H1 (cell line): Measurements from ENCODE around the gene SPPL2B. TPM values are rescaled to one million over a fixed set of nuclear protein-coding genes. Genes with fewer than 3 reads are reported as not detected.

Experiments used
- ATF3 ChIP-seq: IDR thresholded peaks from 2 replicates; pipeline ENCODE4 v1.6.1; 2011; ENCODE audit warnings: low read depth, mild to moderate bottlenecking, low read length; ENCODE audit not compliant: insufficient read depth
- BACH1 ChIP-seq: IDR thresholded peaks from 2 replicates; pipeline ENCODE4 v1.6.1; 2012; ENCODE audit warnings: low read length, improper control_type of control experiment
- CHD1 ChIP-seq: IDR thresholded peaks from 2 replicates; pipeline ENCODE4 v1.6.1; 2012; ENCODE audit warnings: low read depth, low read length, improper control_type of control experiment
- KDM1A ChIP-seq: fragments of 200-600, 300-600 bp; sonication (generic); IDR thresholded peaks from 2 replicates; pipeline ENCODE4 v1.7.1; 2016; ENCODE audit warnings: mild to moderate bottlenecking, low read length, borderline replicate concordance
- RFX5 ChIP-seq: IDR thresholded peaks from 2 replicates; pipeline ENCODE4 v1.6.1; 2011; ENCODE audit warnings: low read depth, low read length, improper control_type of control experiment, borderline replicate concordance
- RNF2 ChIP-seq: fragments of 200-900, 300-1000 bp; sonication (generic); IDR thresholded peaks from 2 replicates; pipeline ENCODE4 v1.7.1; 2016; ENCODE audit warnings: borderline replicate concordance, low read depth, mild to moderate bottlenecking, antibody characterized with exemption, low read length; ENCODE audit not compliant: poor library complexity, severe bottlenecking; ENCODE audit errors: missing control alignments
- RXRA ChIP-seq: IDR thresholded peaks from 2 replicates; pipeline ENCODE4 v1.6.1; 2011; ENCODE audit warnings: low read depth, mild to moderate bottlenecking, low read length, moderate library complexity; ENCODE audit not compliant: insufficient read depth
- SP1 ChIP-seq: IDR thresholded peaks from 2 replicates; pipeline ENCODE4 v1.6.1; 2011; ENCODE audit warnings: low read depth, low read length
- polyA plus RNA-seq, 7 experiments: library from polyadenylated mRNA; depleted of rRNA in 3 of 7; stranded (reverse) in 5 of 7; unstranded in 2 of 7; fragments of >200 nt in 5 of 7; fragments of 200-250 nt in 2 of 7; gene quantifications; 1 replicate in 5 of 7; 2 replicates in 1 of 7; 4 replicates in 1 of 7; pipeline versions ENCODE4 v1.2.1 to v1.2.3, GENCODE V29; 2011 to 2013; ENCODE audit warnings: missing spikeins in 2 of 7, mixed read lengths in 2 of 7
- total RNA-seq: library from RNA; stranded (reverse); fragmentation: NEBNext Ultra II Directional; extraction: Animal tissue kit (Norgen Biotek cat#: 25700); gene quantifications from 2 replicates; pipeline ENCODE4 v1.2.1, GENCODE V29; 2021

SPPL2B gene
- total and polyA plus RNA-seq, 2 of the 8 experiments (the other 6 are each of a cell fraction or from before 2014, with no cell fraction given), result 34.8 to 55.7 TPM

GRCh38 chr19:2336528-2337328, 8.2 kb downstream of the SPPL2B start (continued):
- TF ChIP-seq RNF2 (no peak), ATF3 (no peak), RXRA (no peak), CHD1 (no peak), SP1 (no peak), KDM1A (no peak), RFX5 (no peak), BACH1 (no peak)
